Measurements from ENCODE around the gene CRYBA2. TPM values are rescaled to one million over a fixed set of nuclear protein-coding genes. Genes with fewer than 3 reads are reported as not detected.

The CRYBA2 gene, protein sequence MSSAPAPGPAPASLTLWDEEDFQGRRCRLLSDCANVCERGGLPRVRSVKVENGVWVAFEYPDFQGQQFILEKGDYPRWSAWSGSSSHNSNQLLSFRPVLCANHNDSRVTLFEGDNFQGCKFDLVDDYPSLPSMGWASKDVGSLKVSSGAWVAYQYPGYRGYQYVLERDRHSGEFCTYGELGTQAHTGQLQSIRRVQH
- total RNA-seq (ENCODE audit: low replicate concordance), result not detected in 2 replicates

DNA sequence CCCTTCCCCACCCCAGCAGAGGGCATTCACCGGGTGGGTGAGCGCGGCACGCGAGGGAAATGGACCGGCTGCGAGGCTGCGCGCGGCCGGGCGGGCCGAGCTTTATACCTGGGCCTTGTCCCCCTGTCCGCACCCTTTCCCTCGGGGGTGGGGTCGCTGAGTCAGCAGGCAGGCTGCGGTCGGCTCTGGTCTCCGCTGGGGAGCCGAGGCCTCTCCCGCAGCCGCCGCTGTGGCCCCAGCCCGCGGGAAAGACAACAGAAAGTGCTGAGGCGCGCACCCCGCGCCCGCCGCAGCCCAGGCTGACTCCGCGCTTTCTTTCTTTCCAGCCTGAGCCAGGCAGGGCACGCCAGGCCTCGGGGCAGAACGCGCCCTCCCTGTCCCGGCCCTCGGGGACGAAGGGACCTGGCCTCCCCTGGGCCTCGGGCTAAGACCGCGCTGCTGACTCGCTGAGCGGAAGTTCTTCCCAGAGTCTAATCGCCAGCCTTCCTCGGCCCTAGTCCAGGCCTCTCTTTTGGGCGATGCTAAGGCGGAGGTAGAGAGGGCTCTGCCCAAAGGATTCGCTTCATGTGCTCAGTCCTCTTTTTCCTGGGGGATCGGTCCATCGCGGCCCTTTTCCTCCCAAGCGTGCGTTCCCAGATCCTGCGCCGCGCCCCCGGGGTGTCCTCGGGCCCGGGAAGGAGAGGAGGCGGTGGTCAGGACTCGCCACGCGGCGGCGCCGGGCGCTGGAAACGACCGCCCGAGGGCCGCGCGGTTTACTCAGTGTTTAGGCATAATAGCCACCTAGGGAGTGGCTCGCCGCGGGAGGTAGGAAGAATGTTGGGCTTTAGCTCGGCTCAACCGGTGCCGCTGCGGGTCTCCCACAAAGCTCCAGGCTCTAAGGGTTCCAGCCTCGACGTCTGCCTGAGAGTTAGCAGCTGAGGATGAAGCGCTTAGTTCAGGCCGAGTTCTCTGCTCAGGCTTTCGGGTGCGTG, at the start of gene CRYBA2:
Gene CRYBA2, minus strand, starts transcription at position 78 of the 971 bp plus-strand sequence. CDS start 246 bp downstream, outside the sequence.

DNA sequence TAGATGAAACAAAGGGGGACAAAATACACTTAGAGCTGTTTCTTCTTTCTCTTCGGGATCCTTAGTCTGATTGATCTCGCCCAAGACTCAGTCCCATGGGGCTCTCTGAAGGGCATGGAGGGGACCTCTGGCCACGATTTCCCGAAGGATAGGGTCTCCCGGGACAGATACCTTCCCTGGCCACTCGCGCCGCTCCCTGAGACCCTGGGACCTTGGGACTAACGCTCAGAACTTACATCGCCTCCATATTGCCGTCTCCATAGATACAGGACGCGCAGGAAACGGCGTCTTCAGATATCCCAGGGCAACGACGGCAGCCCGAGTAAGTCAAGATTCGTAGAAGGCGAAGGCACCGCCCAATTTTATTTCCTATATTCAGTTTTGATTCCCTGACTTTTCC, 48.0 kb upstream of the CRYBA2 start, which contains the start of gene CFAP65:
Gene CFAP65, minus strand, starts transcription at position 265 of the 400 bp plus-strand sequence. CDS start 2,468 bp downstream, outside the sequence.

DNA sequence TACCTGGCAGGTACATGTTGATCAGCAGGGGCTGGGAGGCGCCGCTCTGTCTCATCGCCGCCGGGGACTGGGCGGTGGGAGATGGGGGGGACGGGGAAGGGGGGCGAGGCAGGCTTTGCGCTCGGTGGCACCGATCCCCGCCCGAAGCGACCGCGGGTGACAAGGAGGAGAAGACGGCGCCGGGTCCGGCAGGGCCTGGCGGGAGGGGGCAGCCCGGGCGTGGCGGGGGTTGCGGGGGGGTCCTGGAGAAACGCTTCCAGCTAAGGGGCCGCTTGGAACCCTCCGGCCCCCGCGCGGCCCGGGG, 8.2 kb downstream of the CRYBA2 start, which contains the start of gene FEV:
Gene FEV, minus strand, starts transcription at position 164 of the 304 bp plus-strand sequence. Its CDS starts 109 bp downstream, at position 55.

DNA sequence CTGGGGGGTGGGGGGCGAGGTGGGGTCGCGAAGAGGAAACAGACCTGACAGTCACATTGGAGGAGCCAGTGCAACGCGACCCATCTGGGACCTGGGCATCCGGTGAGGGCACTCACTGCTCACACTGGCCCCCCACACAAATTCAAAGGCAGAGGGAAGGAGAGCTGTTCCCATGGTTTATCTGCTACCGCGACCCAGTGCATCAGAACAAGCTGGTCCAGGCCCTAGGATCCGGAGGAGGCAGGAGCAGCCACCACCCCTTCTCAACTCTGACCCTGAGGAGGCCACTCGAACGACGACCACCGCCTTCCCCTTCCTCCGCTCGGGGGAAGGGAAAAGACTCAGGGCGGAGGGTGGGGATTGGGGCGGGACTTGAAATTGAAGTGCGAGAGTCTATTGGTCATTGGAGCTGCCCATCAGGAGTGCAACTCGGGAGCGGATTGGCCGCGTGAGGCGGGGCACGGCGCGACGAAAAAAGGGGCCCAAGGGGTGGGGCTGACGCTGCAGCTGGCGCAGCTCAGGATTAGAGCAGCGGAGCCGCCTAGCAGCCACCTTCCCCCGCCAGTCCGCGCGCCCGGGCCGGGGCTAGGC, 34.0 kb downstream of the CRYBA2 start, which contains the start of gene CDK5R2:
Gene CDK5R2, plus strand, starts transcription at position 526 of the 591 bp plus-strand sequence. CDS start 155 bp downstream, outside the sequence.

Other genes starting within 250 kb of the CRYBA2 start
- gene CYP27A1, start 211.3 kb downstream of the CRYBA2 start, total RNA-seq (ENCODE audit: low replicate concordance), result 5.3 and 25.6 TPM in 2 replicates
- gene PRKAG3, start 161.6 kb downstream of the CRYBA2 start, total RNA-seq (ENCODE audit: low replicate concordance), result 4.1 TPM in 1 of 2 replicates, not detected in the other
- gene WNT6, start 133.6 kb downstream of the CRYBA2 start, total RNA-seq (ENCODE audit: low replicate concordance), result not detected in 2 replicates
- gene WNT10A, start 112.6 kb downstream of the CRYBA2 start, total RNA-seq (ENCODE audit: low replicate concordance), result not detected in 2 replicates
- gene CDK5R2, start 33.8 kb downstream of the CRYBA2 start, total RNA-seq (ENCODE audit: low replicate concordance), result 0.08 TPM in 1 of 2 replicates, not detected in the other
- not detected in 2 replicates for gene FEV, start 8.2 kb downstream of the CRYBA2 start, total RNA-seq (ENCODE audit: low replicate concordance)
- not detected in 2 replicates for gene CFAP65, start 48.1 kb upstream of the CRYBA2 start, total RNA-seq (ENCODE audit: low replicate concordance)
- under 0.01 TPM in 1 of 2 replicates, not detected in the other for gene IHH, start 67.5 kb upstream of the CRYBA2 start, total RNA-seq (ENCODE audit: low replicate concordance)
- 10.3 and 20.4 TPM in 2 replicates for gene NHEJ1, start 167.4 kb upstream of the CRYBA2 start, total RNA-seq (ENCODE audit: low replicate concordance)
- 0.60 and 2.5 TPM in 2 replicates for gene SLC23A3, start 176.6 kb upstream of the CRYBA2 start, total RNA-seq (ENCODE audit: low replicate concordance)
- gene CNPPD1, start 183.5 kb upstream of the CRYBA2 start, total RNA-seq (ENCODE audit: low replicate concordance), result 19.5 and 32.3 TPM in 2 replicates
- gene RETREG2, start 184.9 kb upstream of the CRYBA2 start, total RNA-seq (ENCODE audit: low replicate concordance), result 41.6 and 71.7 TPM in 2 replicates
- gene ZFAND2B, start 213.4 kb upstream of the CRYBA2 start, total RNA-seq (ENCODE audit: low replicate concordance), result 23.9 and 30.9 TPM in 2 replicates
- 25.9 and 98.6 TPM in 2 replicates for gene ABCB6, start 225.5 kb upstream of the CRYBA2 start, total RNA-seq (ENCODE audit: low replicate concordance)
- 35.6 and 39.5 TPM in 2 replicates for gene ATG9A, start 236.2 kb upstream of the CRYBA2 start, total RNA-seq (ENCODE audit: low replicate concordance)
- gene ANKZF1, start 236.4 kb upstream of the CRYBA2 start, total RNA-seq (ENCODE audit: low replicate concordance), result 15.4 and 22.7 TPM in 2 replicates